GM12878 (cell line): ENCODE results near the gene TSBP1. TPM values are rescaled to one million over a fixed set of nuclear protein-coding genes. Genes with fewer than 3 reads are reported as not detected.

Experiments
- ASH2L ChIP-seq: fragments of 300-600, 200-600 bp; sonication (generic); IDR thresholded peaks from 2 replicates; pipeline ENCODE4 v1.6.1; 2017; ENCODE audit warnings: low read depth, mild to moderate bottlenecking, borderline replicate concordance
- BRCA1 ChIP-seq: IDR thresholded peaks from 2 replicates; pipeline ENCODE4 v1.6.1; 2011; ENCODE audit warnings: low read depth, low read length, improper control_type of control experiment
- EED ChIP-seq: sonication (generic); IDR thresholded peaks from 2 replicates; pipeline ENCODE4 v1.6.1; 2016; ENCODE audit warnings: antibody characterized with exemption, low read depth
- HDAC6 ChIP-seq: fragments of 200-600 bp; sonication (generic); IDR thresholded peaks from one replicate; pipeline ENCODE4 v1.8.0; 2017; ENCODE audit warnings: antibody characterized with exemption; ENCODE audit not compliant: unreplicated experiment
- IKZF1 ChIP-seq: fragments of 450-650 bp; conservative IDR thresholded peaks from 2 replicates; pipeline ENCODE4 v1.6.1; 2017; ENCODE audit warnings: antibody characterized with exemption, mild to moderate bottlenecking
- JUND ChIP-seq: IDR thresholded peaks from 2 replicates; pipeline ENCODE4 v1.6.1; 2012; ENCODE audit warnings: low read depth, mild to moderate bottlenecking, low read length, improper control_type of control experiment, moderate library complexity
- MEF2A ChIP-seq: IDR thresholded peaks from 2 replicates; pipeline ENCODE4 v1.6.1; 2011; ENCODE audit warnings: low read depth, mild to moderate bottlenecking, low read length, moderate library complexity; ENCODE audit not compliant: insufficient read depth
- NFYA ChIP-seq: IDR thresholded peaks from 2 replicates; pipeline ENCODE4 v1.6.1; 2011; ENCODE audit warnings: low read depth, mild to moderate bottlenecking, low read length, improper control_type of control experiment, borderline replicate concordance
- NRF1 ChIP-seq: conservative IDR thresholded peaks from 2 replicates; pipeline ENCODE4 v1.6.1; 2011; ENCODE audit warnings: mild to moderate bottlenecking, low read depth, low read length, improper control_type of control experiment
- RAD21 ChIP-seq: IDR thresholded peaks from 2 replicates; pipeline ENCODE4 v1.6.1; 2011; ENCODE audit warnings: mild to moderate bottlenecking, low read depth, low read length, moderate library complexity; ENCODE audit not compliant: insufficient read depth
- RUNX3 ChIP-seq: IDR thresholded peaks from 2 replicates; pipeline ENCODE4 v1.6.1; 2012; ENCODE audit warnings: low read length, inconsistent platforms
- SMARCA5 ChIP-seq: fragments of 450-650 bp; IDR thresholded peaks from 2 replicates; pipeline ENCODE4 v1.6.1; 2017; ENCODE audit warnings: mild to moderate bottlenecking
- SMC3 ChIP-seq: IDR thresholded peaks from 2 replicates; pipeline ENCODE4 v1.6.1; 2011; ENCODE audit warnings: low read length, improper control_type of control experiment, borderline replicate concordance
- SRF ChIP-seq, 2 experiments: IDR thresholded peaks; 2 replicates each; pipeline ENCODE4 v1.6.1; 2011; ENCODE audit warnings: low read depth in 2 of 2, low read length in 2 of 2, mild to moderate bottlenecking in 1 of 2, moderate library complexity in 1 of 2
- STAT3 ChIP-seq: IDR thresholded peaks from 2 replicates; pipeline ENCODE4 v1.6.1; 2011; ENCODE audit warnings: low read depth, low read length, improper control_type of control experiment
- YY1 ChIP-seq: IDR thresholded peaks from 2 replicates; pipeline ENCODE4 v1.6.1; 2011; ENCODE audit warnings: low read depth, mild to moderate bottlenecking, low read length
- polyA plus RNA-seq, 11 experiments: library from polyadenylated mRNA; depleted of rRNA in 4 of 11; unstranded in 6 of 11; stranded (reverse) in 5 of 11; fragments of >200 nt; fragmentation: Nextera tagmentation in 4 of 11; fragmentation: Illumina TruSeq in 1 of 11; extraction: Ambion mirVana in 4 of 11; extraction: Trizol in 1 of 11; gene quantifications; 1 replicate in 1 of 11; 2 replicates in 10 of 11; pipeline versions ENCODE4 v1.2.1 to v1.2.3, GENCODE V29; 2011 to 2016; ENCODE audit warnings: inconsistent platforms in 2 of 11, missing spikeins in 2 of 11, low read depth in 1 of 11
- total RNA-seq, 4 experiments: library from RNA; depleted of rRNA in 3 of 4; stranded (reverse); fragments of >200 nt in 3 of 4; fragmentation: Illumina TruSeq in 1 of 4; extraction: Trizol in 1 of 4; gene quantifications; 2 replicates each; pipeline versions ENCODE4 v1.2.1 to v1.2.3, GENCODE V29; 2013 to 2021
- TF ChIP-seq, protein P1 (sequence below): IDR thresholded peaks from 2 replicates; pipeline ENCODE4 v1.6.1; 2011; ENCODE audit warnings: low read depth, mild to moderate bottlenecking, low read length, moderate library complexity, borderline replicate concordance; ENCODE audit errors: extremely low read depth
- TF ChIP-seq, protein P2 (sequence below): fragments of 450-650 bp; IDR thresholded peaks from 2 replicates; pipeline ENCODE4 v1.6.1; 2017; ENCODE audit warnings: borderline replicate concordance
- TF ChIP-seq, protein P3 (sequence below), 3 experiments: IDR thresholded peaks in 2 of 3; conservative IDR thresholded peaks in 1 of 3; 2 replicates each; pipeline ENCODE4 v1.5.1; 2011; ENCODE audit warnings: low read depth in 3 of 3, low read length in 3 of 3, mild to moderate bottlenecking in 3 of 3, control low read depth in 2 of 3, moderate library complexity in 2 of 3, inconsistent platforms in 1 of 3, mixed read lengths in 1 of 3; ENCODE audit not compliant: control insufficient read depth in 2 of 3, insufficient read depth in 1 of 3; ENCODE audit errors: extremely low read depth in 1 of 3
- TF ChIP-seq, protein P4 (sequence below): IDR thresholded peaks from 2 replicates; pipeline ENCODE4 v1.6.1; 2011; ENCODE audit warnings: borderline replicate concordance, low read depth, mild to moderate bottlenecking, moderate library complexity, mixed read lengths, low read length; ENCODE audit not compliant: insufficient read depth; ENCODE audit errors: extremely low read length
- TF ChIP-seq, protein P5 (sequence below): fragments of 450-650 bp; IDR thresholded peaks from 2 replicates; pipeline ENCODE4 v1.6.1; 2017; ENCODE audit warnings: mild to moderate bottlenecking, low read depth, inconsistent platforms; ENCODE audit not compliant: poor library complexity, severe bottlenecking

TSBP1 gene
- total and polyA plus RNA-seq, 10 of the 15 experiments (the other 5 are each of a cell fraction or from before 2014, with no cell fraction given), result not detected

DNA sequence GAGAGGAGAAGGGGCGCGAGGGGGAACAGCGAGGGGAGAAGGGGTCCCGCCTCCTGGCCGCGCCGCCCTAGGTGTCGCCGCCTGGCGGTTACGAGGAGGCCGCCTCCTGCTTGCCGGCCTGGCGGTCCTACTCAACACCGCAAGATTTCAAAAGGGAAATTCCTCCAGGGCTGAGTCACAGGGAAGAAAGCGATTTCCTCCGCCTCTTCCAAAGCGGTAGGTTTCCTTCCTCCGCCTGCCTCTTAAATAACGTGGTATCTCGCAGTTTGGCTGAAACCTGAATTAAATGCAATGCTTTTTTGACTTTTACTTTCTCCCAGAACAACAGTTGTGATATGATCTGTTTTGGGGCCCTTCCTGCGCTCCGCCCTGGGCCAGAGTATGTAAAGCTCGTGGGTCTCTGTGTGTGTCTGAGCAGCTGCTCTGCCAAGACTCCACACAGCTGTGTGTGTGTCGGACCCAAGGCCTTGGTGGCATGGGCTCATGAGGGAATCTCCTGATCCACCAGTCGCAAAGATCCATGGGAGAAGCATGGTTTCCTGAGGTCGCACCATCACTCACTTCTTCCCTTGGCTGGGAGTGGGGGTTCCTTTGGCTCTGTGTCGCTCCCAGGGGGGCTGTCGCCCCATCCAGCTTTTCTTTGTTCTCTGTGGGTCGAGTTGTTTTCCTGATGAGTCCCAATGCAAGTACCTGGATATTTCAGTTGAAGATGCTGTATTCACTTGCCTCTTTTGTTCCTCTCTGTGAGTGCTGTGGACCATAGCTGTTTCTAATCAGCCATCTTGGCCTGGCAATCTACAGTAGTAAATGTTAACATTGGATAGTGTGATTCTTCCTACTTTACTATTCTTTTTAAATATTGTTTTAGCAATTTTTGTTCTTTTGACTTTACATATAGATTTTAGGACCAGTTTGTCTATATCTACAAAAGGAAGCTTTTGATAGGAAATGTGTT, 116.2 kb downstream of the TSBP1 start (continued):
- no peak for TF ChIP-seq SRF (IDR thresholded peaks at IDR 0.05; ENCODE audit: low read depth in 2 of 2, low read length in 2 of 2)
- no peak for TF ChIP-seq BRCA1
- TF ChIP-seq MEF2A, result no peak
- TF ChIP-seq RAD21, result peak; percentile 42; the same call in 1 of the 2 replicates
- TF ChIP-seq NRF1, result no peak
- TF ChIP-seq, protein P1, sequence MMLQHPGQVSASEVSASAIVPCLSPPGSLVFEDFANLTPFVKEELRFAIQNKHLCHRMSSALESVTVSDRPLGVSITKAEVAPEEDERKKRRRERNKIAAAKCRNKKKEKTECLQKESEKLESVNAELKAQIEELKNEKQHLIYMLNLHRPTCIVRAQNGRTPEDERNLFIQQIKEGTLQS, result no peak
- peak; percentile 74 for TF ChIP-seq IKZF1
- TF ChIP-seq, protein P2, sequence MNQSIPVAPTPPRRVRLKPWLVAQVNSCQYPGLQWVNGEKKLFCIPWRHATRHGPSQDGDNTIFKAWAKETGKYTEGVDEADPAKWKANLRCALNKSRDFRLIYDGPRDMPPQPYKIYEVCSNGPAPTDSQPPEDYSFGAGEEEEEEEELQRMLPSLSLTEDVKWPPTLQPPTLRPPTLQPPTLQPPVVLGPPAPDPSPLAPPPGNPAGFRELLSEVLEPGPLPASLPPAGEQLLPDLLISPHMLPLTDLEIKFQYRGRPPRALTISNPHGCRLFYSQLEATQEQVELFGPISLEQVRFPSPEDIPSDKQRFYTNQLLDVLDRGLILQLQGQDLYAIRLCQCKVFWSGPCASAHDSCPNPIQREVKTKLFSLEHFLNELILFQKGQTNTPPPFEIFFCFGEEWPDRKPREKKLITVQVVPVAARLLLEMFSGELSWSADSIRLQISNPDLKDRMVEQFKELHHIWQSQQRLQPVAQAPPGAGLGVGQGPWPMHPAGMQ, result no peak
- TF ChIP-seq STAT3, result no peak
- TF ChIP-seq, protein P3, sequence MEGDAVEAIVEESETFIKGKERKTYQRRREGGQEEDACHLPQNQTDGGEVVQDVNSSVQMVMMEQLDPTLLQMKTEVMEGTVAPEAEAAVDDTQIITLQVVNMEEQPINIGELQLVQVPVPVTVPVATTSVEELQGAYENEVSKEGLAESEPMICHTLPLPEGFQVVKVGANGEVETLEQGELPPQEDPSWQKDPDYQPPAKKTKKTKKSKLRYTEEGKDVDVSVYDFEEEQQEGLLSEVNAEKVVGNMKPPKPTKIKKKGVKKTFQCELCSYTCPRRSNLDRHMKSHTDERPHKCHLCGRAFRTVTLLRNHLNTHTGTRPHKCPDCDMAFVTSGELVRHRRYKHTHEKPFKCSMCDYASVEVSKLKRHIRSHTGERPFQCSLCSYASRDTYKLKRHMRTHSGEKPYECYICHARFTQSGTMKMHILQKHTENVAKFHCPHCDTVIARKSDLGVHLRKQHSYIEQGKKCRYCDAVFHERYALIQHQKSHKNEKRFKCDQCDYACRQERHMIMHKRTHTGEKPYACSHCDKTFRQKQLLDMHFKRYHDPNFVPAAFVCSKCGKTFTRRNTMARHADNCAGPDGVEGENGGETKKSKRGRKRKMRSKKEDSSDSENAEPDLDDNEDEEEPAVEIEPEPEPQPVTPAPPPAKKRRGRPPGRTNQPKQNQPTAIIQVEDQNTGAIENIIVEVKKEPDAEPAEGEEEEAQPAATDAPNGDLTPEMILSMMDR (IDR thresholded peaks at IDR 0.05 in 2 of 3, conservative IDR thresholded peaks at IDR 0.05 in 1 of 3; ENCODE audit: control insufficient read depth in 2 of 3, extremely low read depth in 1 of 3, insufficient read depth in 1 of 3, low read depth in 3 of 3, low read length in 3 of 3), result peak; percentile 42 to 70 (median 50)
- TF ChIP-seq, protein P4, sequence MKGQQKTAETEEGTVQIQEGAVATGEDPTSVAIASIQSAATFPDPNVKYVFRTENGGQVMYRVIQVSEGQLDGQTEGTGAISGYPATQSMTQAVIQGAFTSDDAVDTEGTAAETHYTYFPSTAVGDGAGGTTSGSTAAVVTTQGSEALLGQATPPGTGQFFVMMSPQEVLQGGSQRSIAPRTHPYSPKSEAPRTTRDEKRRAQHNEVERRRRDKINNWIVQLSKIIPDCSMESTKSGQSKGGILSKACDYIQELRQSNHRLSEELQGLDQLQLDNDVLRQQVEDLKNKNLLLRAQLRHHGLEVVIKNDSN, result no peak
- TF ChIP-seq EED, result peak; percentile 81
- TF ChIP-seq RUNX3, result peak; percentile 72
- peak; percentile 60 for TF ChIP-seq YY1
- no peak for TF ChIP-seq NFYA
- TF ChIP-seq ASH2L, result no peak
- TF ChIP-seq, protein P5, sequence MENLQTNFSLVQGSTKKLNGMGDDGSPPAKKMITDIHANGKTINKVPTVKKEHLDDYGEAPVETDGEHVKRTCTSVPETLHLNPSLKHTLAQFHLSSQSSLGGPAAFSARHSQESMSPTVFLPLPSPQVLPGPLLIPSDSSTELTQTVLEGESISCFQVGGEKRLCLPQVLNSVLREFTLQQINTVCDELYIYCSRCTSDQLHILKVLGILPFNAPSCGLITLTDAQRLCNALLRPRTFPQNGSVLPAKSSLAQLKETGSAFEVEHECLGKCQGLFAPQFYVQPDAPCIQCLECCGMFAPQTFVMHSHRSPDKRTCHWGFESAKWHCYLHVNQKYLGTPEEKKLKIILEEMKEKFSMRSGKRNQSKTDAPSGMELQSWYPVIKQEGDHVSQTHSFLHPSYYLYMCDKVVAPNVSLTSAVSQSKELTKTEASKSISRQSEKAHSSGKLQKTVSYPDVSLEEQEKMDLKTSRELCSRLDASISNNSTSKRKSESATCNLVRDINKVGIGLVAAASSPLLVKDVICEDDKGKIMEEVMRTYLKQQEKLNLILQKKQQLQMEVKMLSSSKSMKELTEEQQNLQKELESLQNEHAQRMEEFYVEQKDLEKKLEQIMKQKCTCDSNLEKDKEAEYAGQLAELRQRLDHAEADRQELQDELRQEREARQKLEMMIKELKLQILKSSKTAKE, result peak; percentile 37
- TF ChIP-seq HDAC6, result no peak
- TF ChIP-seq SMARCA5, result no peak
- TF ChIP-seq SMC3, result peak; percentile 3; the same call in 1 of the 2 replicates
- no peak for TF ChIP-seq JUND
